Measurements from ENCODE around the gene REEP6.

Gene REEP6

GRCh38 chr19:1523412-1524286, 32.7 kb downstream of the REEP6 start, which contains the start of gene PLK5:
PLK5 (plus strand) TSS chr19:1524077; CDS start chr19:1526997, 2,920 bp downstream.
- Mint-ChIP-seq H3K27ac (no peak within 1 kb of the TSS), H3K36me3 (ENCODE audit: low read depth) (no peaks in the 10 kb centered on the region), H3K4me1 (peaks cover 12% of the 10 kb centered on the region), H3K9me3 (no peaks in the 10 kb centered on the region), H3K27me3 (ENCODE audit: low read depth) (peaks cover 48% of the 10 kb centered on the region), H3K4me3 (peak within 1 kb of the TSS; percentile 66 to 83 (median 81))
- TF ChIP-seq CTCF (IDR thresholded peaks at IDR 0.05; ENCODE audit: unreplicated experiment in 3 of 3), result no peak

GRCh38 chr19:1524287-1524971, 33.4 kb downstream of the REEP6 start:
- H3K27ac Mint-ChIP-seq, result no peak overlapping the region
- no peaks in the 10 kb centered on the region for H3K36me3 Mint-ChIP-seq (ENCODE audit: low read depth)
- H3K27me3 Mint-ChIP-seq (ENCODE audit: low read depth), result peaks cover 48% of the 10 kb centered on the region
- no peak for TF ChIP-seq CTCF (IDR thresholded peaks at IDR 0.05; ENCODE audit: unreplicated experiment in 3 of 3)
- no peaks in the 10 kb centered on the region for H3K9me3 Mint-ChIP-seq
- H3K4me3 Mint-ChIP-seq, result peak overlapping the region; percentile 66 to 83 (median 81)
- H3K4me1 Mint-ChIP-seq, result peaks cover 12% of the 10 kb centered on the region

- H3K27ac Mint-ChIP-seq, result no peak overlapping the region
- H3K9me3 Mint-ChIP-seq, result no peaks in the 10 kb centered on the region
- TF ChIP-seq CTCF (IDR thresholded peaks at IDR 0.05; ENCODE audit: unreplicated experiment in 3 of 3), result no peak
- H3K27me3 Mint-ChIP-seq (ENCODE audit: low read depth), result peaks cover 52% of the 10 kb centered on the region
- H3K4me1 Mint-ChIP-seq, result peaks cover 12% of the 10 kb centered on the region
- no peaks in the 10 kb centered on the region for H3K36me3 Mint-ChIP-seq (ENCODE audit: low read depth)
- H3K4me3 Mint-ChIP-seq, result peak overlapping the region; percentile 66 to 83 (median 81)
These were observed 34.0 kb downstream of the REEP6 start for GRCh38 chr19:1524972-1525325.

- Mint-ChIP-seq H3K4me3 (no peak overlapping the region), H3K9me3 (no peaks in the 10 kb centered on the region)
- no peak for TF ChIP-seq CTCF (IDR thresholded peaks at IDR 0.05; ENCODE audit: unreplicated experiment in 3 of 3)
These were observed 34.4 kb downstream of the REEP6 start for GRCh38 chr19:1525343-1525742.

GRCh38 chr19:1526066-1526778, 35.2 kb downstream of the REEP6 start:
- Mint-ChIP-seq H3K4me1 (peaks cover 12% of the 10 kb centered on the region), H3K36me3 (ENCODE audit: low read depth) (no peaks in the 10 kb centered on the region), H3K9me3 (no peaks in the 10 kb centered on the region), H3K4me3 (peak overlapping the region in 2 of 3 experiments; percentile 57 to 62), H3K27ac (no peak overlapping the region), H3K27me3 (ENCODE audit: low read depth) (peaks cover 56% of the 10 kb centered on the region)
- no peak for TF ChIP-seq CTCF (IDR thresholded peaks at IDR 0.05; ENCODE audit: unreplicated experiment in 3 of 3)

More at GRCh38 chr19:1525343-1525742, 34.4 kb downstream of the REEP6 start:
- Mint-ChIP-seq H3K27me3 (ENCODE audit: low read depth) (peaks cover 56% of the 10 kb centered on the region), H3K27ac (no peak overlapping the region), H3K36me3 (ENCODE audit: low read depth) (no peaks in the 10 kb centered on the region), H3K4me1 (peaks cover 12% of the 10 kb centered on the region)

Data from nephron (organoid).